DND-41 (cell line): ENCODE measurements around the gene UTF1.

Experiments used
- ATAC-seq: fragments of 200-7000 bp; cut with Tn5 transposase; 3 replicates; pipeline ENCODE4 v1.9.1; 2021; ENCODE audit warnings: low read depth; ENCODE audit not compliant: insufficient read depth
- DNase-seq: peaks from one replicate; pipeline ENCODE4 v3.0.0-alpha.2; 2020
- H2AFZ ChIP-seq: 2 replicates; pipeline ENCODE4 v1.6.0; 2012; ENCODE audit warnings: low read depth, low read length
- H3K27ac ChIP-seq: 2 replicates; pipeline ENCODE4 v1.5.1; 2012; ENCODE audit warnings: low read length, inconsistent platforms
- H3K27me3 ChIP-seq: fragments of 200-600 bp; sonication (generic); 2 replicates; pipeline ENCODE4 v1.6.0; 2012; ENCODE audit warnings: low read length, mild to moderate bottlenecking, inconsistent platforms; ENCODE audit not compliant: insufficient read depth, poor library complexity
- H3K36me3 ChIP-seq: 2 replicates; pipeline ENCODE4 v1.5.1; 2012; ENCODE audit warnings: low read length, inconsistent platforms; ENCODE audit not compliant: insufficient read depth
- H3K4me1 ChIP-seq: 2 replicates; pipeline ENCODE4 v1.5.1; 2012; ENCODE audit warnings: mild to moderate bottlenecking, low read length; ENCODE audit not compliant: insufficient read depth
- H3K4me2 ChIP-seq: 2 replicates; pipeline ENCODE4 v1.6.0; 2012; ENCODE audit warnings: mild to moderate bottlenecking, moderate library complexity, low read length, inconsistent platforms; ENCODE audit not compliant: insufficient read depth
- H3K4me3 ChIP-seq, 2 experiments: fragments of 200-600 bp in 1 of 2; shearing (Covaris generic) in 1 of 2; 2 replicates each; pipeline ENCODE4 v1.5.1; 2012 to 2016; ENCODE audit warnings: inconsistent platforms in 2 of 2, low read length in 2 of 2, mild to moderate bottlenecking in 2 of 2, low read depth in 1 of 2, moderate library complexity in 1 of 2
- H3K79me2 ChIP-seq: 2 replicates; pipeline ENCODE4 v1.6.0; 2012; ENCODE audit warnings: low read length, inconsistent platforms; ENCODE audit not compliant: insufficient read depth
- H3K9ac ChIP-seq: 2 replicates; pipeline ENCODE4 v1.6.0; 2012; ENCODE audit warnings: low read depth, mild to moderate bottlenecking, inconsistent platforms, low read length, moderate library complexity
- H3K9me3 ChIP-seq: 2 replicates; pipeline ENCODE4 v1.5.1; 2012; ENCODE audit warnings: low read length, moderate library complexity, mild to moderate bottlenecking, inconsistent platforms; ENCODE audit not compliant: insufficient read depth, severe bottlenecking
- H4K20me1 ChIP-seq: 2 replicates; pipeline ENCODE4 v1.6.0; 2012; ENCODE audit warnings: low read length; ENCODE audit not compliant: insufficient read depth
- CTCF ChIP-seq: IDR thresholded peaks from 2 replicates; pipeline ENCODE4 v1.5.1; 2012; ENCODE audit warnings: borderline replicate concordance, low read length, moderate library complexity, mild to moderate bottlenecking; ENCODE audit not compliant: poor library complexity, severe bottlenecking; ENCODE audit errors: extremely low read depth
- EZH2 ChIP-seq: IDR thresholded peaks from 3 replicates; pipeline ENCODE4 v1.6.1; 2012; ENCODE audit warnings: borderline replicate concordance, low read depth, mild to moderate bottlenecking, moderate library complexity, low read length, inconsistent platforms; ENCODE audit not compliant: severe bottlenecking

The UTF1 gene

GRCh38 chr10:133255323-133255722 is 25.3 kb downstream of the UTF1 start:
- H3K27me3 ChIP-seq = no peaks in the 10 kb centered on the region

GRCh38 chr10:133257489-133258065 is 27.6 kb downstream of the UTF1 start:
- Histone ChIP-seq H3K4me2 (no peak overlapping the region), H3K79me2 (no peaks in the 10 kb centered on the region), H3K9ac (no peak overlapping the region), H3K4me1 (peaks cover 34% of the 10 kb centered on the region), H4K20me1 (peaks cover 34% of the 10 kb centered on the region), H3K4me3 (no peak overlapping the region), H3K27me3 (no peaks in the 10 kb centered on the region), H2AFZ (no peak overlapping the region), H3K9me3 (no peaks in the 10 kb centered on the region), H3K27ac (peak overlapping the region; percentile 41; the same call in 1 of the 2 replicates), H3K36me3 (no peaks in the 10 kb centered on the region)
- ATAC-seq (no peak), DNase-seq (no peak)
- TF ChIP-seq CTCF = peak; percentile 20
- TF ChIP-seq EZH2 = no peak

More at GRCh38 chr10:133255323-133255722, 25.3 kb downstream of the UTF1 start:
- ATAC-seq = no peak
- no peak for DNase-seq
- Histone ChIP-seq H3K4me3 (no peak overlapping the region), H3K4me1 (peaks cover 29% of the 10 kb centered on the region), H3K36me3 (no peaks in the 10 kb centered on the region), H3K27ac (no peak overlapping the region), H3K4me2 (no peak overlapping the region), H3K79me2 (no peaks in the 10 kb centered on the region), H2AFZ (no peak overlapping the region), H4K20me1 (peaks cover 24% of the 10 kb centered on the region), H3K9ac (no peak overlapping the region), H3K9me3 (no peaks in the 10 kb centered on the region)
- no peak for TF ChIP-seq CTCF
- no peak for TF ChIP-seq EZH2

GRCh38 chr10:133258066-133258817 is 28.2 kb downstream of the UTF1 start:
- H3K4me2 ChIP-seq = peak overlapping the region; percentile 45
- ATAC-seq (no peak; the same call in 2 of the 3 replicates), DNase-seq (peak; percentile 38)

More at GRCh38 chr10:133258066-133258817, 28.2 kb downstream of the UTF1 start:
- peaks cover 34% of the 10 kb centered on the region for H3K4me1 ChIP-seq
- TF ChIP-seq EZH2 (no peak), CTCF (no peak)
- peak overlapping the region; percentile 32 for H3K9ac ChIP-seq
- no peaks in the 10 kb centered on the region for H3K79me2 ChIP-seq
- H2AFZ ChIP-seq = no peak overlapping the region
- 0 out of 4 replicates have a peak overlapping the region, but pooled peaks of 1 of the 2 experiments have one; percentile 14 for H3K4me3 ChIP-seq
- no peaks in the 10 kb centered on the region for H3K27me3 ChIP-seq
- H3K27ac ChIP-seq = peak overlapping the region; percentile 41
- no peaks in the 10 kb centered on the region for H3K9me3 ChIP-seq
- H3K36me3 ChIP-seq = no peaks in the 10 kb centered on the region
- H4K20me1 ChIP-seq = peaks cover 34% of the 10 kb centered on the region
